Heart right ventricle (tissue), 16 donors: ENCODE data around the gene MGMT. TPM values are rescaled to one million over a fixed set of nuclear protein-coding genes. Genes with fewer than 3 reads are reported as not detected.

ENCODE experiments used
- ATAC-seq, 8 donors: fragments of 200-7000 bp; cut with Tn5 transposase; one replicate each; pipeline ENCODE4 v1.9.1; 2020; ENCODE audit warnings: mild to moderate bottlenecking in 8 of 8, moderate library complexity in 8 of 8, moderate number of reproducible peaks in 1 of 8
- DNase-seq, 2 donors: peaks; one replicate each; pipeline ENCODE4 v3.0.0-alpha.2; 2020
- H3K27ac ChIP-seq, 10 donors: fragments of 200-600 bp; sonication (generic) in 2 of 10; one replicate each; pipeline versions ENCODE4 v1.5.0 to v1.8.0; 2020 to 2022; ENCODE audit warnings: mild to moderate bottlenecking in 3 of 10
- H3K27me3 ChIP-seq, 7 donors: fragments of 200-600 bp; one replicate each; pipeline ENCODE4 v1.8.0; 2021 to 2022; ENCODE audit warnings: mild to moderate bottlenecking in 2 of 7
- H3K36me3 ChIP-seq, 9 donors: fragments of 200-600 bp; sonication (generic) in 1 of 9; one replicate each; pipeline versions ENCODE4 v1.5.0 to v1.8.0; 2020 to 2022; ENCODE audit warnings: mild to moderate bottlenecking in 2 of 9
- H3K4me1 ChIP-seq, 9 donors: fragments of 200-600 bp; sonication (generic) in 1 of 9; one replicate each; pipeline versions ENCODE4 v1.5.0 to v1.8.0; 2020 to 2022; ENCODE audit warnings: mild to moderate bottlenecking in 4 of 9
- H3K4me3 ChIP-seq, 10 donors: fragments of 200-600 bp; sonication (generic) in 2 of 10; one replicate each; pipeline versions ENCODE4 v1.5.0 to v1.8.0; 2020 to 2022; ENCODE audit warnings: mild to moderate bottlenecking in 7 of 10, moderate library complexity in 2 of 10
- H3K9me3 ChIP-seq, 11 donors: fragments of 200-600 bp in 10 of 11; sonication (generic) in 2 of 11; one replicate each; pipeline versions ENCODE4 v1.5.0 to v1.8.0; 2013 to 2022; ENCODE audit warnings: mild to moderate bottlenecking in 2 of 11, control low read depth in 1 of 11, moderate library complexity in 1 of 11
- whole genome bisulfite sequencing, 2 donors: extraction: QIAGEN DNeasy Blood & Tissue Kit; methylation state at CpG; one replicate each; pipeline ENCODE4 v1.1.7; 2013; ENCODE audit warnings: inconsistent platforms in 1 of 2; 5-methylcytosine and 5-hydroxymethylcytosine counted together
- intact Hi-C, 10 donors: fragments of 100-400 bp; cut with DNase I; formaldehyde crosslinking; loops; one replicate each; pipeline versions ENCODE4 v1.11.1 to v1.14.2; 2022
- polyA plus RNA-seq, 2 donors: library from polyadenylated mRNA; stranded (reverse); fragments of 200-250 nt; gene quantifications; one replicate each; pipeline ENCODE4 v1.2.3, GENCODE V29; 2013
- total RNA-seq, 10 donors: library from RNA; stranded (reverse); fragmentation: NEBNext Ultra II Directional in 3 of 10; extraction: Animal tissue kit (Norgen Biotek cat#: 25700) in 3 of 10; gene quantifications; one replicate each; pipeline versions ENCODE4 v1.2.1 to v1.2.4, GENCODE V29; 2021 to 2023
- TF ChIP-seq, protein P1 (sequence below), 9 donors: fragments of 200-600 bp; sonication (generic) in 2 of 9; IDR thresholded peaks; one replicate each; pipeline versions ENCODE4 v1.5.0 to v1.8.0; 2021 to 2022; ENCODE audit warnings: antibody characterized with exemption in 9 of 9, mild to moderate bottlenecking in 5 of 9, moderate library complexity in 1 of 9
- donor health status: Arrhythmogenic right ventricular cardiomyopathy.
- donor health status: ischemic (EF 13 %, LVEDD 7.1; RV severe dilation, severe dysfunction).
- donor health status: healthy with polysubstance abuse.
- donor health status: DM: no; HTN: yes; CAD: no.
- donor health status: DM: no; HTN: no; CAD: no.
- donor health status: ischemic (EF 25% LVEDD 6.9; RV normal size, moderate dysfunction).
- donor health status: ischemic (EF 25% LVEDD 5.7; RV mildly dilated, moderate dysfunction).
- donor health status: healthy.
- donor health status: DM: yes; HTN: yes; CAD: no.
- donor health status: Ischemic cardiomyopathy.
- donor health status: ischemic (EF 35%, LVEDD 5.7; RV mildly dilated, moderate dysfunction).
- donor health status: nonischemic (EF 11% LVEDD 7.7; RV severe dilation, severe dysfunction).
- donor health status: DM: yes; HTN: yes; CAD: no.
- donor health status: PGD.
- donor health status: ischemic (EF 29% LVEDD 5.4; RV normal size, mild dysfunction).
- donor health status: nonischemic (EF 23%, LVEDD 6.1; RV moderate dilation, normal function).

MGMT gene
- total and polyA plus RNA-seq, 12 donors: 8.4 to 17.8 (median 12.9) TPM

DNA sequence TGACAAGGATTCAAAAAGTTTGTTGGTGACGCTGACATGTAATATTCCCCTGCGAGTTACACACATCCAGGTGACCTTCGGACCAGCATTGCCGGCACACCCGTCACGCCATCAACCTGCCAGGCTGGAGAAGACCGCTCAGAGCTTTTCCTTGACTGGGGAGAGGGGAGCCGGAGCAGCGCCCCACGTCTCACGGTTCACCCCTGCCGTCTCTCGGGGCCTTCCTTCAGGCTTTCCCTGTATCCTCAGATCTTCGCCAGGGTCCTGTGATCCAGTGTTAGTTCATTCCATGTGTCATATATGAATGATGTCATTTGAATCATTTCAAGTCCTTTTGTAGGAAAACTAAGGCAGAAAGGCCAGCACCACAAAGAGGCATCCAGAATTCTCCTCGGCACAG is 127.8 kb downstream of the MGMT start:
- Histone ChIP-seq H3K4me3 (no peak overlapping the region), H3K9me3 (peaks cover 0 to 8% (median 0%) of the 10 kb centered on the region in 11 donors), H3K4me1 (no peaks in the 10 kb centered on the region), H3K36me3 (no peaks in the 10 kb centered on the region), H3K27ac (no peak overlapping the region), H3K27me3 (no peaks in the 10 kb centered on the region)
- DNase-seq (no peak), ATAC-seq (no peak)
- 98 to 99% methylated on average over 15 of the region's 15 CpGs for WGBS, 2 donors
- intact Hi-C loops: loop anchor here in 1 of 10 donors (2.0 kb wide), 1 partner anchor 54 kb away; no protein-coding TSS in a partner anchor
- TF ChIP-seq, protein P1, sequence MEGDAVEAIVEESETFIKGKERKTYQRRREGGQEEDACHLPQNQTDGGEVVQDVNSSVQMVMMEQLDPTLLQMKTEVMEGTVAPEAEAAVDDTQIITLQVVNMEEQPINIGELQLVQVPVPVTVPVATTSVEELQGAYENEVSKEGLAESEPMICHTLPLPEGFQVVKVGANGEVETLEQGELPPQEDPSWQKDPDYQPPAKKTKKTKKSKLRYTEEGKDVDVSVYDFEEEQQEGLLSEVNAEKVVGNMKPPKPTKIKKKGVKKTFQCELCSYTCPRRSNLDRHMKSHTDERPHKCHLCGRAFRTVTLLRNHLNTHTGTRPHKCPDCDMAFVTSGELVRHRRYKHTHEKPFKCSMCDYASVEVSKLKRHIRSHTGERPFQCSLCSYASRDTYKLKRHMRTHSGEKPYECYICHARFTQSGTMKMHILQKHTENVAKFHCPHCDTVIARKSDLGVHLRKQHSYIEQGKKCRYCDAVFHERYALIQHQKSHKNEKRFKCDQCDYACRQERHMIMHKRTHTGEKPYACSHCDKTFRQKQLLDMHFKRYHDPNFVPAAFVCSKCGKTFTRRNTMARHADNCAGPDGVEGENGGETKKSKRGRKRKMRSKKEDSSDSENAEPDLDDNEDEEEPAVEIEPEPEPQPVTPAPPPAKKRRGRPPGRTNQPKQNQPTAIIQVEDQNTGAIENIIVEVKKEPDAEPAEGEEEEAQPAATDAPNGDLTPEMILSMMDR (IDR thresholded peaks at IDR 0.05): no peak

DNA sequence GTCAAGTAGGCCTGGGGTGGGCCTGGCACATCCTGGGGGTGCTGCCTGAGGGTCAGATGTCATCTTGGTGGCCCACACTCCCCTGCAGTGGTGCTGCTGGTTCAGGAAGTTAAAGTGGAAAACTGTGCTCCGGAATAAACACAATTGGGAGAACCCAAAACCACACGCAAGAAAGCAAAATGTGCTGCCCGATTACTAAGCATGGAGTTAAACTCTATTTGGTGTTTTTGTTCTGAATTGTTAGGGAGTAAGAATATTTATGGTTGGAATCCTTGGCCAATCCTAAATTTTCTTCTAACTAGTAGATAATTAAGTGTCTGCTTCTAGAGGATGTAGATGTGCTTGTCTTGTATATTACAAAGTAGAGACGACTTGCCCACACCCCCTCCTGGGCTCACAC is 131.4 kb downstream of the MGMT start:
- ATAC-seq (no peak), DNase-seq (no peak)
- H3K4me3 ChIP-seq: no peak overlapping the region
- H3K9me3 ChIP-seq: peaks cover 0 to 8% (median 0%) of the 10 kb centered on the region in 11 donors
- intact Hi-C loops: no loop called here
- TF ChIP-seq, protein P1 (IDR thresholded peaks at IDR 0.05): no peak
- no peaks in the 10 kb centered on the region for H3K27me3 ChIP-seq
- H3K36me3 ChIP-seq: no peaks in the 10 kb centered on the region
- H3K27ac ChIP-seq: no peak overlapping the region
- WGBS, 2 donors: 95 to 98% methylated on average over 4 of the region's 4 CpGs
- no peaks in the 10 kb centered on the region for H3K4me1 ChIP-seq

- Histone ChIP-seq H3K27me3 (no peaks in the 10 kb centered on the region), H3K4me1 (no peaks in the 10 kb centered on the region), H3K9me3 (peaks cover 0 to 8% (median 0%) of the 10 kb centered on the region in 11 donors), H3K4me3 (no peak overlapping the region), H3K36me3 (no peaks in the 10 kb centered on the region), H3K27ac (no peak overlapping the region)
- WGBS, 2 donors: 99 to 100% methylated on average over 5 of the region's 5 CpGs
- TF ChIP-seq, protein P1 (IDR thresholded peaks at IDR 0.05): no peak
- intact Hi-C loops: no loop called here
- ATAC-seq: no peak
- no peak for DNase-seq
Observed at GRCh38 chr10:129599160-129599559, 132.1 kb downstream of the MGMT start.

- no peaks in the 10 kb centered on the region for H3K4me1 ChIP-seq
- H3K4me3 ChIP-seq: no peak overlapping the region
- no peaks in the 10 kb centered on the region for H3K9me3 ChIP-seq
- DNase-seq (no peak), ATAC-seq (no peak)
- no peaks in the 10 kb centered on the region for H3K36me3 ChIP-seq
- no peak overlapping the region for H3K27ac ChIP-seq
- intact Hi-C loops: no loop called here
- TF ChIP-seq, protein P1 (IDR thresholded peaks at IDR 0.05): no peak
- no peaks in the 10 kb centered on the region for H3K27me3 ChIP-seq
- WGBS, 2 donors: 89 to 90% methylated on average over 10 of the region's 10 CpGs
Observed at GRCh38 chr10:129601737-129602136, 134.7 kb downstream of the MGMT start.
